ENCODE results near the gene C1orf50.

DNA sequence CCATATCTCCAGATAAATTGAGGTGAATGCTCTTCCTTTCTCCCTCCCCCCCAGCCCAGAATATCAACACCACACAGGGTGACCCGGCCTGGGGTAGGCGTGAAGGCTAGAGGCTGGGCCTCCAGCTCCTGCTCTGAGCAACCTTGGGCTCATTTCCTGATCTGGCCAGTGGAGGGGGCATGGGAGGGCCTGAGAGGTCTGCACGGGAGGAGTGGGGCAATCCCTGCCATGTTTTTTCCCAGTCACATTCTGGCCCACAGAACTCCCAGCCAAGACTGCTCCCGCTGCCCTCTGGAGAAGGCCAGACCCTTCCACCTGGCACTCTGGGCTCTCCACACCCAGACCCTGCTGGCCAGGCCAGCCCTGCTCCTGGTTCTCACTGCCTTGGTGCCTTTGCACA lies 30.9 kb upstream of the C1orf50 start:
- TF ChIP-seq, protein P1, sequence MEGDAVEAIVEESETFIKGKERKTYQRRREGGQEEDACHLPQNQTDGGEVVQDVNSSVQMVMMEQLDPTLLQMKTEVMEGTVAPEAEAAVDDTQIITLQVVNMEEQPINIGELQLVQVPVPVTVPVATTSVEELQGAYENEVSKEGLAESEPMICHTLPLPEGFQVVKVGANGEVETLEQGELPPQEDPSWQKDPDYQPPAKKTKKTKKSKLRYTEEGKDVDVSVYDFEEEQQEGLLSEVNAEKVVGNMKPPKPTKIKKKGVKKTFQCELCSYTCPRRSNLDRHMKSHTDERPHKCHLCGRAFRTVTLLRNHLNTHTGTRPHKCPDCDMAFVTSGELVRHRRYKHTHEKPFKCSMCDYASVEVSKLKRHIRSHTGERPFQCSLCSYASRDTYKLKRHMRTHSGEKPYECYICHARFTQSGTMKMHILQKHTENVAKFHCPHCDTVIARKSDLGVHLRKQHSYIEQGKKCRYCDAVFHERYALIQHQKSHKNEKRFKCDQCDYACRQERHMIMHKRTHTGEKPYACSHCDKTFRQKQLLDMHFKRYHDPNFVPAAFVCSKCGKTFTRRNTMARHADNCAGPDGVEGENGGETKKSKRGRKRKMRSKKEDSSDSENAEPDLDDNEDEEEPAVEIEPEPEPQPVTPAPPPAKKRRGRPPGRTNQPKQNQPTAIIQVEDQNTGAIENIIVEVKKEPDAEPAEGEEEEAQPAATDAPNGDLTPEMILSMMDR (IDR thresholded peaks at IDR 0.05 in 4 of 5, conservative IDR thresholded peaks at IDR 0.05 in 1 of 5), result no peak
- TF ChIP-seq POLR2A (IDR thresholded peaks at IDR 0.05), result no peak
